B cell (primary cell): Measurements from ENCODE around the gene PDHX. TPM values are rescaled to one million over a fixed set of nuclear protein-coding genes. Genes with fewer than 3 reads are reported as not detected.

Source experiments
- ATAC-seq: fragments of 200-7000 bp; cut with Tn5 transposase; one replicate; pipeline ENCODE4 v1.10.0; 2021; ENCODE audit warnings: low read depth, mild to moderate bottlenecking, moderate number of reproducible peaks, moderate library complexity
- CTCF ChIA-PET: fragments of 350-600 bp; sonication (Branson Sonifier 250); formaldehyde crosslinking; loops from one replicate; lab custom pipeline; 2021; ENCODE audit warnings: antibody characterized with exemption, inconsistent platforms; lab: Charles Lee
- POLR2A ChIA-PET: fragments of 350-600 bp; sonication (Branson Sonifier 250); formaldehyde crosslinking; loops from one replicate; lab custom pipeline; 2021; ENCODE audit warnings: antibody characterized with exemption; lab: Charles Lee
- DNase-seq: peaks from one replicate; pipeline ENCODE4 v3.0.0; 2013
- H2AFZ ChIP-seq: 2 replicates; pipeline ENCODE4 v1.6.1; 2012; ENCODE audit warnings: mild to moderate bottlenecking, low read depth, low read length; ENCODE audit not compliant: insufficient read depth, poor library complexity, severe bottlenecking
- H3K27ac ChIP-seq, 2 donors: 1 replicate in 1 of 2; 2 replicates in 1 of 2; pipeline ENCODE4 v1.5.1; 2012 to 2013; ENCODE audit warnings: low read length in 2 of 2, mild to moderate bottlenecking in 2 of 2, moderate library complexity in 1 of 2
- H3K27me3 ChIP-seq, 4 experiments: fragments of 200-600 bp in 1 of 4; sonication (generic) in 1 of 4; replicated peaks in 1 of 4; 1 replicate in 2 of 4; 2 replicates in 2 of 4; pipeline versions ENCODE4 v1.6.1 to v1.7.0; 2013 to 2016; ENCODE audit warnings: low read length in 3 of 4, mild to moderate bottlenecking in 2 of 4, mixed read lengths in 1 of 4, moderate library complexity in 1 of 4; ENCODE audit not compliant: insufficient read depth in 4 of 4, control insufficient read depth in 3 of 4; ENCODE audit errors: control extremely low read depth in 1 of 4
- H3K36me3 ChIP-seq, 2 experiments: replicated peaks in 1 of 2; 1 replicate in 1 of 2; 2 replicates in 1 of 2; pipeline versions ENCODE4 v1.6.1 to v1.7.1; 2013; ENCODE audit warnings: low read length in 1 of 2; ENCODE audit not compliant: insufficient read depth in 2 of 2, control insufficient read depth in 1 of 2; ENCODE audit errors: control extremely low read depth in 1 of 2, extremely low read depth in 1 of 2
- H3K4me1 ChIP-seq, 2 donors: fragments of 200-600 bp in 1 of 2; sonication (generic) in 1 of 2; 1 replicate in 1 of 2; 2 replicates in 1 of 2; pipeline versions ENCODE4 v1.5.1 to v1.6.1; 2013 to 2017; ENCODE audit warnings: low read length in 2 of 2; ENCODE audit not compliant: control insufficient read depth in 2 of 2, insufficient read depth in 2 of 2
- H3K4me2 ChIP-seq: replicated peaks from 2 replicates; pipeline ENCODE3; 2012; ENCODE audit warnings: mild to moderate bottlenecking, low read depth, low read length; ENCODE audit not compliant: poor library complexity, severe bottlenecking
- H3K4me3 ChIP-seq, 5 experiments: fragments of 200-600 bp in 1 of 5; sonication (generic) in 1 of 5; 1 replicate in 3 of 5; 2 replicates in 2 of 5; pipeline versions ENCODE4 v1.5.1 to v1.7.0; 2011 to 2016; ENCODE audit warnings: low read length in 4 of 5, mild to moderate bottlenecking in 4 of 5, low read depth in 2 of 5, control low read depth in 1 of 5, moderate library complexity in 1 of 5; ENCODE audit not compliant: insufficient read depth in 1 of 5; ENCODE audit errors: control extremely low read depth in 1 of 5, extremely low read depth in 1 of 5
- H3K79me2 ChIP-seq: fragments of 200-600 bp; sonication (generic); one replicate; pipeline ENCODE4 v1.6.0; 2016; ENCODE audit warnings: low read length; ENCODE audit not compliant: control insufficient read depth, insufficient read depth
- H3K9ac ChIP-seq: fragments of 200-600 bp; sonication (generic); 2 replicates; pipeline ENCODE4 v1.6.1; 2017; ENCODE audit warnings: mild to moderate bottlenecking, low read length, moderate library complexity
- H3K9me3 ChIP-seq, 3 donors: one replicate each; pipeline versions ENCODE4 v1.6.1 to v1.7.1; 2013; ENCODE audit warnings: low read length in 2 of 3; ENCODE audit not compliant: control insufficient read depth in 2 of 3, insufficient read depth in 1 of 3; ENCODE audit errors: control extremely low read depth in 1 of 3
- H4K20me1 ChIP-seq: 2 replicates; pipeline ENCODE4 v1.6.0; 2012; ENCODE audit warnings: mild to moderate bottlenecking, low read length; ENCODE audit not compliant: insufficient read depth, control insufficient read depth, poor library complexity, severe bottlenecking
- H3K27ac Mint-ChIP-seq: one replicate; pipeline ENCODE4 v1.8.0; 2021; ENCODE audit warnings: mixed read lengths
- H3K27me3 Mint-ChIP-seq: one replicate; pipeline ENCODE4 v1.8.0; 2021; ENCODE audit warnings: mixed read lengths
- H3K4me1 Mint-ChIP-seq: one replicate; pipeline ENCODE4 v1.8.0; 2021; ENCODE audit warnings: mixed read lengths
- H3K4me3 Mint-ChIP-seq: one replicate; pipeline ENCODE4 v1.8.0; 2021; ENCODE audit warnings: mixed read lengths
- H3K9me3 Mint-ChIP-seq: one replicate; pipeline ENCODE4 v1.8.0; 2022; ENCODE audit warnings: mixed read lengths; ENCODE audit not compliant: insufficient read depth
- EZH2 ChIP-seq: IDR thresholded peaks from 2 replicates; pipeline ENCODE4 v1.6.1; 2012; ENCODE audit warnings: borderline replicate concordance, low read depth, mild to moderate bottlenecking, moderate library complexity, low read length; ENCODE audit not compliant: insufficient read depth, poor library complexity, severe bottlenecking
- WGBS: methylation state at CpG from one replicate; pipeline ENCODE4 v1.1.5; 2013; ENCODE audit warnings: missing lambda C conversion rate; ENCODE audit not compliant: insufficient coverage; 5-methylcytosine and 5-hydroxymethylcytosine counted together
- intact Hi-C: fragments of 100-400 bp; cut with micrococcal nuclease; formaldehyde crosslinking; loops from one replicate; pipeline ENCODE4 v1.10.0; 2022
- polyA plus RNA-seq: library from polyadenylated mRNA; depleted of rRNA; stranded (reverse); fragments of >200 nt; gene quantifications from 2 replicates; pipeline ENCODE4 v1.2.3, GENCODE V29; 2012
- total RNA-seq, 2 donors: library from RNA; stranded (reverse); fragments of 120-200 nt in 1 of 2; gene quantifications; 1 replicate in 1 of 2; 2 replicates in 1 of 2; pipeline versions ENCODE4 v1.2.3 to v1.2.4, GENCODE V29; 2013 to 2022
- TF ChIP-seq, protein P1 (sequence below): fragments of 200-600 bp; IDR thresholded peaks from one replicate; pipeline ENCODE4 v1.8.0; 2022; ENCODE audit warnings: antibody characterized with exemption, mild to moderate bottlenecking

Gene PDHX
- total and polyA plus RNA-seq, 2 donors (not counting 1 experiment from before 2014, with no cell fraction given): 6.2 to 35.4 TPM

DNA sequence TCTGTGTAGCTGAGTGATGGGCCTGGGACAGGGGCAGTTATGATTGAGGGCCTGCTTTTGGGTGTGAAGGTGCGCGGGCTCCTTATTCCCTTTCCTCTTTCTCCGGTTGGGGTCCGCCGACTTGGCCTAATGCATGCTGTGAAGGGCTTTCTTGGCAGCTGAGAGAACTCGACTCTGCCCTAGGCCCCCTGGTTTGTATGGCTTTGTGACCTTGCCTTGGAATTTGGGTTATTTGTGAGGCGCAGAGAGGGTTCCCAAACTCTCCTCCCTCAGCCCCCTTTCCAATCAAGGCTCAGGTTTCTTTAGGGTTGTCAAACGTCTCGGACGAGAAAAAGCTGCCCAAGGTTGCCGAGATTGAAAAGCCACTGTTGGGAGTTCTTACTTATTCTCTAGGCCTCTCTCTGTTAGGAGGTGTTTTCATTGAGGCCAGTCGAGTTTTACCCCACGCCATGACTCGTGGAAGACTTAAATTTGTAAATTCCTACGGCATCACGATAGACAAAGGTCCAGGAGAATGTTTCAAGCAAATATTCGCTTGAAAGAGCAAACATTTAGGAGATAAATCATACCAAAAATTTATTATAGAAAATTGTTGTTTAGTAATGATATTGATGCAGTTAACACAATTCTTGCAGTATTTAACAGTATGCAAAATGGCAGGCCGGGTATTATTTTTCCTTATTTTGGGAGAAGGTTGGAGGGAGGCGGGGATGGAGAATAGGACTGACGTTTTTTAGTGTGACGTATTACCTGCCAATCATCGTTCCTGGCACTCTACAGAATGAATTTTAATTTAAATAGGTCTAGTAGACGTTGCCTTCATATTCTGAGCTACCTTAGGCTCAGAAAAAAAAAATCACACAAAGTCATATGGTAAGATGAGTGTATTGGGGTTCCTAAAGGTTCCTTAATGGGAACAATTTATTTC, 689 bp downstream of the PDHX start:
- intact Hi-C loops: loop anchor here (1.0 to 10.0 kb wide), 9 partner anchors 225 to 1880 kb away; partner anchors contain the start of genes CAPRIN1, CAT, NAT10 and TCP11L1
- TF ChIP-seq EZH2: no peak
- TF ChIP-seq, protein P1, sequence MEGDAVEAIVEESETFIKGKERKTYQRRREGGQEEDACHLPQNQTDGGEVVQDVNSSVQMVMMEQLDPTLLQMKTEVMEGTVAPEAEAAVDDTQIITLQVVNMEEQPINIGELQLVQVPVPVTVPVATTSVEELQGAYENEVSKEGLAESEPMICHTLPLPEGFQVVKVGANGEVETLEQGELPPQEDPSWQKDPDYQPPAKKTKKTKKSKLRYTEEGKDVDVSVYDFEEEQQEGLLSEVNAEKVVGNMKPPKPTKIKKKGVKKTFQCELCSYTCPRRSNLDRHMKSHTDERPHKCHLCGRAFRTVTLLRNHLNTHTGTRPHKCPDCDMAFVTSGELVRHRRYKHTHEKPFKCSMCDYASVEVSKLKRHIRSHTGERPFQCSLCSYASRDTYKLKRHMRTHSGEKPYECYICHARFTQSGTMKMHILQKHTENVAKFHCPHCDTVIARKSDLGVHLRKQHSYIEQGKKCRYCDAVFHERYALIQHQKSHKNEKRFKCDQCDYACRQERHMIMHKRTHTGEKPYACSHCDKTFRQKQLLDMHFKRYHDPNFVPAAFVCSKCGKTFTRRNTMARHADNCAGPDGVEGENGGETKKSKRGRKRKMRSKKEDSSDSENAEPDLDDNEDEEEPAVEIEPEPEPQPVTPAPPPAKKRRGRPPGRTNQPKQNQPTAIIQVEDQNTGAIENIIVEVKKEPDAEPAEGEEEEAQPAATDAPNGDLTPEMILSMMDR: no peak
- WGBS: 13% methylated on average over 10 of the region's 23 CpGs
- peak overlapping the region; percentile 99 for H3K4me3 Mint-ChIP-seq
- H2AFZ ChIP-seq: peak overlapping the region; percentile 95
- ChIA-PET CTCF (interaction anchor here (0.6 to 4.0 kb wide), 5 partner anchors 8 to 476 kb away, joined by 4 to 19 read pairs (median 4); partner anchors contain the start of gene EHF), POLR2A (interaction anchor here (0.6 to 1.4 kb wide), 3 partner anchors 246 to 812 kb away, joined by 3 to 4 read pairs (median 3); partner anchors contain the start of gene NAT10)
- H3K4me3 ChIP-seq: peak overlapping the region; percentile 64 to 95 (median 85)
- H4K20me1 ChIP-seq: no peaks in the 10 kb centered on the region
- H3K27ac Mint-ChIP-seq: peak overlapping the region; percentile 97
- H3K9me3 ChIP-seq: no peaks in the 10 kb centered on the region
- H3K4me1 Mint-ChIP-seq: peaks cover 33% of the 10 kb centered on the region
- peaks cover 10 to 18% of the 10 kb centered on the region in 2 donors for H3K4me1 ChIP-seq
- ATAC-seq (no peak), DNase-seq (no peak)
- H3K36me3 ChIP-seq: no peaks in the 10 kb centered on the region
- H3K4me2 ChIP-seq: peak overlapping the region; percentile 79
- peak overlapping the region; percentile 94 for H3K9ac ChIP-seq
- H3K27me3 ChIP-seq: no peaks in the 10 kb centered on the region
- H3K27ac ChIP-seq: peak overlapping the region; percentile 84 to 85
- H3K79me2 ChIP-seq: peaks cover 49% of the 10 kb centered on the region
- H3K9me3 Mint-ChIP-seq: no peaks in the 10 kb centered on the region
- H3K27me3 Mint-ChIP-seq: no peaks in the 10 kb centered on the region
